ENCODE results near the gene TIA1.
"Not testable (repeated sequence)": the region's sequence is repeated elsewhere in the genome, so short reads cannot be mapped to it uniquely, and the experiment has no call there.

The TIA1 gene

DNA sequence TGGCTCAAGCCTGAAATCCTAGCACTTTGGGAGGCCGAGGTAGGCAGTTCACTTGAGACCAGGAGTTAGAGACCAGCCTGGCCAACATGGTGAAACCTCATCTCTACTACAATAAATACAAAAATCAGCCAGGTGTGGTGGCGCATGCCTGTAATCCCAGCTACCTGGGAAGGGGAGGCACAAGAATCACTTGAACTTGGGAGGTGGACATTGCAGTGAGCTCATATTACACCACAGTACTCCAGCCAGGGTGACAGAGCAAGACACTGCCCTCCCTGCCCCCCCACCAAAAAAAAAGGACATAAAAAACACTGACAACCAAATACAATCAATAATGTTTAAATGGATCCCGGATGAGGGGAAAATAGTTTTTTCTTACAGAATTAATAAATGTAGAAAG lies 7.8 kb downstream of the TIA1 start:
- H3K4me3 ChIP-seq: no peak overlapping the region
- H3K36me3 ChIP-seq: peaks cover 0 to 25% (median 0%) of the 10 kb centered on the region in 3 donors
- peaks cover 0 to 50% (median 21%) of the 10 kb centered on the region in 4 donors for H3K4me1 ChIP-seq
- intact Hi-C loops (cut with DNase I; ENCODE audit: low total_unique reads): loop anchor here (10.0 kb wide), 2 partner anchors 54 to 326 kb away; partner anchors contain the start of genes MXD1 and SNRPG
- TF ChIP-seq, protein P1, sequence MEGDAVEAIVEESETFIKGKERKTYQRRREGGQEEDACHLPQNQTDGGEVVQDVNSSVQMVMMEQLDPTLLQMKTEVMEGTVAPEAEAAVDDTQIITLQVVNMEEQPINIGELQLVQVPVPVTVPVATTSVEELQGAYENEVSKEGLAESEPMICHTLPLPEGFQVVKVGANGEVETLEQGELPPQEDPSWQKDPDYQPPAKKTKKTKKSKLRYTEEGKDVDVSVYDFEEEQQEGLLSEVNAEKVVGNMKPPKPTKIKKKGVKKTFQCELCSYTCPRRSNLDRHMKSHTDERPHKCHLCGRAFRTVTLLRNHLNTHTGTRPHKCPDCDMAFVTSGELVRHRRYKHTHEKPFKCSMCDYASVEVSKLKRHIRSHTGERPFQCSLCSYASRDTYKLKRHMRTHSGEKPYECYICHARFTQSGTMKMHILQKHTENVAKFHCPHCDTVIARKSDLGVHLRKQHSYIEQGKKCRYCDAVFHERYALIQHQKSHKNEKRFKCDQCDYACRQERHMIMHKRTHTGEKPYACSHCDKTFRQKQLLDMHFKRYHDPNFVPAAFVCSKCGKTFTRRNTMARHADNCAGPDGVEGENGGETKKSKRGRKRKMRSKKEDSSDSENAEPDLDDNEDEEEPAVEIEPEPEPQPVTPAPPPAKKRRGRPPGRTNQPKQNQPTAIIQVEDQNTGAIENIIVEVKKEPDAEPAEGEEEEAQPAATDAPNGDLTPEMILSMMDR (IDR thresholded peaks at IDR 0.05): no peak
- H3K27ac ChIP-seq: no peak overlapping the region
- DNase-seq: no peak
- no peaks in the 10 kb centered on the region for H3K9me3 ChIP-seq
- H3K27me3 ChIP-seq: no peaks in the 10 kb centered on the region

DNA sequence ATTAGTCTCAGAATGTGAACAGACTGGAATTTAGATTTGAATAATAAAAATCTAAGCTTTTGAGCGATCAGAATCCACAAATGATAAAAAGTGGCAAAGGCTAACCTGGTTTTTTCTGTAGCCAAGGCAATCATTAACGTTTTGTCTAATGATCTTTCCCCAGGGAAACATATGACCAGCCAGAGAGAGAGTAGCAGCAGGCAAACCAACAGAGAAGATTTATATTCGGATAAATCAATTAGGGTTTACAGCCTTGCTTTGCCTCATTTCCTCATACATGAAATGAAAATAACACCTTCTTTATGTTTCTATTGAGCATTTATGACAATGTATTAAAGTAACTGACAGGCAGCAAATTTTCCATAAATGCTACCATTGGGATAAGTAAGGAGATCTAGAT lies 14.5 kb downstream of the TIA1 start:
- Histone ChIP-seq H3K36me3 (peaks cover 25 to 71% (median 49%) of the 10 kb centered on the region in 3 donors), H3K27ac (no peak overlapping the region), H3K27me3 (no peaks in the 10 kb centered on the region), H3K4me3 (no peak overlapping the region), H3K9me3 (no peaks in the 10 kb centered on the region), H3K4me1 (peaks cover 0 to 7% (median 0%) of the 10 kb centered on the region in 4 donors)
- TF ChIP-seq, protein P1 (IDR thresholded peaks at IDR 0.05): no peak
- no peak for DNase-seq
- intact Hi-C loops (cut with DNase I; ENCODE audit: low total_unique reads): no loop called here

DNA sequence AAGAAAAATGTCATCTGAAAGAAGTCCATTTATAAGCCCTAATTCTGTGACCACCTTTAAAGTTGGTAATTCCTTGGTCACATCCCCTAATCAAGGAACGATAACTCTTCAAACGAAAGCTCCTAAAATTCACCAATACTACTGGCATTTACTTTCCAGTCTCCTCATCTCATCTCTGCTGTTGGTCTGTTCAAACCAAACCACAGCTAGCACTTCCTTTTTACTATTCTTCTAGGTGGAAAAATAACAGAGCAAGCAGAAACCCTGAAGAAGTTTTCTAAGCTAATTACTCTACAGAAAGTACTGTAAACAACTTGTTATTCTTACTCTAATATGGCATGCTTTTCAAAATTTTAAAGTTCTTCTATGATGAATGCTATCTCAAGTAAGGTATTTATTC lies 21.6 kb downstream of the TIA1 start:
- Histone ChIP-seq H3K4me1 (no peaks in the 10 kb centered on the region), H3K4me3 (no peak overlapping the region), H3K36me3 (peaks cover 74 to 81% (median 80%) of the 10 kb centered on the region in 3 donors), H3K27ac (no peak overlapping the region), H3K27me3 (no peaks in the 10 kb centered on the region), H3K9me3 (no peaks in the 10 kb centered on the region)
- intact Hi-C loops (cut with DNase I; ENCODE audit: low total_unique reads): no loop called here
- TF ChIP-seq, protein P1 (IDR thresholded peaks at IDR 0.05): no peak
- DNase-seq: no peak

DNA sequence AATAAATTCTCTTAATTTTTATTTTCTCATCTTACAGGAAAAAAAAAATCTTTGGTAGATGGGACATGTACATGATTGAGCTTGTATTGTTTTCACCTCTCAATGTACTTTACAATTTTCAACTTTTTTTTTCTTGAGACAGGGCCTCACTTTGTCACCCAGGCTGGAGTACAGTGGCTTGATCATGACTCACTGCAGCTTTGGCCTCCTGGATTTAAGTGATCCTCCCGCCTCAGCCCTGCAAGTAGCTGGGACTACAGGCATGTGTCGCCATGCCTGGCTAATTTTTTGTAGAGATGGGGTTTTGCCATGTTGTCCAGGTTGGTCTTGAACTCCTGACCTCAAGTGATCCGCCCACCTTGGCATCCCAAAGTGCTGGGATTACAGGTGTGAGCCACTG lies 25.1 kb downstream of the TIA1 start:
- H3K36me3 ChIP-seq: peaks cover 78 to 86% (median 83%) of the 10 kb centered on the region in 3 donors
- H3K27me3 ChIP-seq; H3K4me1 ChIP-seq; intact Hi-C loops (cut with DNase I; ENCODE audit: low total_unique reads); H3K4me3 ChIP-seq; H3K9me3 ChIP-seq; H3K27ac ChIP-seq; DNase-seq: not testable (repeated sequence)

DNA sequence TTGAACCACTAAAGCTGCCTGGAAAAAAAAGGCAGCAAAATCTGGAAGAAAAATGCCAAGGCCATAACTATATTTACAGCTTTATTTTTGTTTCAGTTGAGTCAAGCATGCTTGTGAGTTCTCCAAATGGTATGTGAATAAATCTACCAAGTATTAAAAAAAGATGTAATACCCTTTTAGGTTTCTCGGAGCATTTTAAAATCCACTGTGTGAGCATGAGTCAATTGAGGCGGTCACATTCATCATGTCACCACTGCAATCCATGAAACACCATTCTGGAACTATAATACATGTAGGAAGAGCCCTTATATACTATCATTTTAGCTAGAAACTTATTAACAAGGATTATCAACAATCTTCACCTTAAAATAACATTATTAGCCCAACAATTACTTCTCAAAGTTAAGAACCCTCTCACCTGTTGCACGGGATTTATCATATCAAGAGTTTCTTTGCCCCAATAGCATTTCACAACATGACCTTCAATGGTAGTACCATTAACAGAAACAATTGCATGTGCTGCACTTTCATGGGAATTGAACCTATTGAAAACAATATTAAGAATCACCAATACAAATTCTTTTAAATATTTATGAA lies 33.4 kb downstream of the TIA1 start:
- Histone ChIP-seq H3K4me1 (peaks cover 0 to 28% (median 5%) of the 10 kb centered on the region in 4 donors), H3K9me3 (no peaks in the 10 kb centered on the region), H3K36me3 (peaks cover 41 to 70% (median 50%) of the 10 kb centered on the region in 3 donors), H3K4me3 (no peak overlapping the region), H3K27ac (peak overlapping the region in 1 of 2 donors; percentile 37), H3K27me3 (no peaks in the 10 kb centered on the region)
- TF ChIP-seq, protein P1 (IDR thresholded peaks at IDR 0.05): no peak
- DNase-seq: no peak
- intact Hi-C loops (cut with DNase I; ENCODE audit: low total_unique reads): no loop called here

DNA sequence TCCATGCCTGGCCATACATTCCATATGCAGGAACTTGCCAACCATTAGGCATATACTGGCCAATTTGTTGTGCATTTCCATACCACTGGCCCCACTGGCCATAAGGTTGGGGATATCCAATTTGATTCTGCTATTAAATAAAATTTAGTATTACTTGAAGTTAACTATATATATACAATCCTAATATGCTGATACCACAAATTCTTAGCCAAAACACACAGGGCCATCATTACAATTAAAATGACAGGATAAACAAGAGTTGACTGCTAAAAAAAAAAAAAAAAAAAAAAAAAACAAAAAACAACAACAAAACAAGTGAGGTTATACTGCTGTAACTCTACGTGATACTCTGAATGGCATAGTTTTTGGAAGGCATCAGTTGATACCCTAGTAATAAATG lies 34.1 kb downstream of the TIA1 start:
- Histone ChIP-seq H3K27me3 (no peaks in the 10 kb centered on the region), H3K27ac (peak overlapping the region in 1 of 2 donors; percentile 37), H3K9me3 (no peaks in the 10 kb centered on the region), H3K36me3 (peaks cover 34 to 63% (median 43%) of the 10 kb centered on the region in 3 donors), H3K4me1 (peaks cover 0 to 28% (median 5%) of the 10 kb centered on the region in 4 donors), H3K4me3 (no peak overlapping the region)
- intact Hi-C loops (cut with DNase I; ENCODE audit: low total_unique reads): no loop called here
- DNase-seq: no peak
- TF ChIP-seq, protein P1 (IDR thresholded peaks at IDR 0.05): no peak
